ENCODE results near the gene SMAD9.

The SMAD9 gene

DNA sequence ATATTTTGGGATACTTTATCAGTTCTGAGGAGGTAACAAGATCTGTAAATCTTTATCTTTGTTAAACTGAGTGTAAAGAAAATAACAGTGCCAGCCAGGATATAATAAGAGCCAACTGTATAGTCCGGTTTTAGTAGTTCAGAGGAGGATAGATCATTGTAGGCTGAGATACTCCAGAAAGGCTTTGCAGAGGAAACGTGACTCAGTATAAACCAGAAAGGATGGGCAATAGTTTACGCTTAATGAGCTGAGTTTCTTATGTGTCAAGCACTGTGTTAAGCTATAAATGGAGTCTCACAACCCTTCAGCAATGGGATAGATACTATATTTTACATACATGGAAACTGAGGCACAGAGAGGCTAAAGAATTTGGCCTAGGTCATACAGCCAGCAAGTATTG is 97.3 kb downstream of the SMAD9 start:
- Histone ChIP-seq H2AFZ (ENCODE audit: low read depth, low read length) (no peak overlapping the region), H3K9me3 (ENCODE audit: control insufficient read depth, low read length) (no peaks in the 10 kb centered on the region), H3K4me1 (ENCODE audit: control insufficient read depth, insufficient read depth, low read depth, low read length) (peaks cover 6% of the 10 kb centered on the region), H2AK5ac (ENCODE audit: low read length, severe bottlenecking) (no peak overlapping the region), H2BK5ac (ENCODE audit: low read depth, low read length, poor library complexity, severe bottlenecking) (no peak overlapping the region), H3K9ac (ENCODE audit: low read length) (no peak overlapping the region), H3K27ac (ENCODE audit: low read length, poor library complexity, severe bottlenecking) (no peak overlapping the region), H2BK120ac (ENCODE audit: low read depth, low read length) (no peak overlapping the region), H3K14ac (ENCODE audit: low read length in 2 of 2) (no peak overlapping the region), H3K4ac (ENCODE audit: low read depth in 1 of 2, low read length in 2 of 2) (no peak overlapping the region), H4K91ac (ENCODE audit: low read length) (no peak overlapping the region), H3K36me3 (ENCODE audit: control insufficient read depth in 1 of 2, insufficient read depth in 2 of 2, low read depth in 1 of 2, low read length in 2 of 2) (peaks cover 0 to 7% of the 10 kb centered on the region in 2 experiments), H2BK15ac (ENCODE audit: low read depth, poor library complexity, severe bottlenecking) (no peak overlapping the region), H4K8ac (ENCODE audit: low read length) (no peak overlapping the region), H3K27me3 (ENCODE audit: control insufficient read depth in 1 of 2, insufficient read depth in 1 of 2, low read length in 2 of 2) (no peaks in the 10 kb centered on the region), H3K4me3 (ENCODE audit: insufficient read depth in 1 of 2, low read depth in 1 of 2, low read length in 2 of 2) (no peak overlapping the region), H3K4me2 (ENCODE audit: low read length, poor library complexity, severe bottlenecking) (no peak overlapping the region), H2BK12ac (ENCODE audit: low read length in 2 of 2) (no peak overlapping the region), H3K18ac (ENCODE audit: low read depth in 1 of 2, low read length in 2 of 2) (no peak overlapping the region), H3K23ac (ENCODE audit: low read length in 2 of 2) (no peak overlapping the region), H3K79me1 (replicated peaks; ENCODE audit: low read length, poor library complexity, severe bottlenecking) (peaks cover 11% of the 10 kb centered on the region)
- WGBS, result 50% methylated on average over 3 of the region's 3 CpGs
- peak; percentile 36 for DNase-seq

DNA sequence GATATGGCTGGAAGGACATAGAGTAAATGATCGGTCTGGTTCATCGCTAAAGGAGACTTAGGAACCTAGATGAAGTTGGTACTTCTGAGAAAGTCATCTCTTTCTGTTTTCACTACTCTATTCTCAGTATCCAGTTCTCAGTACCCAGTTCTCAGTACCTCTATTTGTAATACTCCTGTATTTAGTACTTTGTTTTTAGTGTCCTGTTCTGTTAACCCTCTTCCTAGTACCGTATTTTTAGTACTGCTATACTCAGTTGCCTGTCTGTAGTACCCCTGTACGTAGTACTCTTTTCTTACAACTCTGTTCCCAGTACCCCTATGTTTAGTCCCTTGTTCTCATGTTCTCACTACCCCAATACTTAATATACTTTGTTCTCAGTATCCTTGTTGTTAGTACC is 99.8 kb downstream of the SMAD9 start:
- Histone ChIP-seq H3K14ac (ENCODE audit: low read length in 2 of 2) (no peak overlapping the region), H4K8ac (ENCODE audit: low read length) (no peak overlapping the region), H3K79me1 (replicated peaks; ENCODE audit: low read length, poor library complexity, severe bottlenecking) (peaks cover 8% of the 10 kb centered on the region), H2AFZ (ENCODE audit: low read depth, low read length) (no peak overlapping the region), H2BK120ac (ENCODE audit: low read depth, low read length) (no peak overlapping the region), H4K91ac (ENCODE audit: low read length) (no peak overlapping the region), H2BK15ac (ENCODE audit: low read depth, poor library complexity, severe bottlenecking) (no peak overlapping the region), H3K4me1 (ENCODE audit: control insufficient read depth, insufficient read depth, low read depth, low read length) (peaks cover 6% of the 10 kb centered on the region), H3K4ac (ENCODE audit: low read depth in 1 of 2, low read length in 2 of 2) (no peak overlapping the region), H3K27ac (ENCODE audit: low read length, poor library complexity, severe bottlenecking) (no peak overlapping the region), H3K23ac (ENCODE audit: low read length in 2 of 2) (no peak overlapping the region), H3K9me3 (ENCODE audit: control insufficient read depth, low read length) (no peaks in the 10 kb centered on the region), H2BK12ac (ENCODE audit: low read length in 2 of 2) (no peak overlapping the region), H2AK5ac (ENCODE audit: low read length, severe bottlenecking) (no peak overlapping the region), H3K4me2 (ENCODE audit: low read length, poor library complexity, severe bottlenecking) (peak overlapping the region; percentile 68), H2BK5ac (ENCODE audit: low read depth, low read length, poor library complexity, severe bottlenecking) (no peak overlapping the region), H3K4me3 (ENCODE audit: insufficient read depth in 1 of 2, low read depth in 1 of 2, low read length in 2 of 2) (peak overlapping the region in 1 of 2 experiments; percentile 85), H3K27me3 (ENCODE audit: control insufficient read depth in 1 of 2, insufficient read depth in 1 of 2, low read length in 2 of 2) (no peaks in the 10 kb centered on the region), H3K36me3 (ENCODE audit: control insufficient read depth in 1 of 2, insufficient read depth in 2 of 2, low read depth in 1 of 2, low read length in 2 of 2) (no peaks in the 10 kb centered on the region), H3K9ac (ENCODE audit: low read length) (peak overlapping the region; percentile 84), H3K18ac (ENCODE audit: low read depth in 1 of 2, low read length in 2 of 2) (no peak overlapping the region)
- WGBS, result 94% methylated on average over 2 of the region's 4 CpGs
- peak; percentile 22 for DNase-seq

DNA sequence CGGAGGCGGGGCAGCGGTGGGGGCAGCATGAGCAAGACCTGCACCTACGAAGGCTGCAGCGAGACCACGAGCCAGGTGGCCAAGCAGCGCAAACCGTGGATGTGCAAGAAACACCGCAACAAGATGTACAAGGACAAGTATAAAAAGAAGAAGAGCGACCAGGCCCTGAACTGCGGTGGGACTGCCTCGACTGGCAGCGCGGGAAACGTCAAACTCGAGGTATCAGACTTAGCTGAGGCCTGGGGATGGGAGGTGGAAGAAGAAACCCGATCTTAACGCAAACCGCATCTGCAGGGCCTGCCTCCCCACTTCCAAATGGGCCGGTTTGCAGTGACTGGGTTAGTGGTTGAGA is 100.3 kb downstream of the SMAD9 start:
- Histone ChIP-seq H2AK5ac (ENCODE audit: low read length, severe bottlenecking) (no peak overlapping the region), H3K4ac (ENCODE audit: low read depth in 1 of 2, low read length in 2 of 2) (no peak overlapping the region), H2BK120ac (ENCODE audit: low read depth, low read length) (no peak overlapping the region), H2BK12ac (ENCODE audit: low read length in 2 of 2) (no peak overlapping the region), H3K36me3 (ENCODE audit: control insufficient read depth in 1 of 2, insufficient read depth in 2 of 2, low read depth in 1 of 2, low read length in 2 of 2) (no peaks in the 10 kb centered on the region), H4K8ac (ENCODE audit: low read length) (peak overlapping the region; percentile 70), H3K4me2 (ENCODE audit: low read length, poor library complexity, severe bottlenecking) (peak overlapping the region; percentile 68), H3K23ac (ENCODE audit: low read length in 2 of 2) (peak overlapping the region in 1 of 2 experiments; percentile 79), H4K91ac (ENCODE audit: low read length) (no peak overlapping the region), H2BK15ac (ENCODE audit: low read depth, poor library complexity, severe bottlenecking) (no peak overlapping the region), H3K18ac (ENCODE audit: low read depth in 1 of 2, low read length in 2 of 2) (no peak overlapping the region), H3K4me3 (ENCODE audit: insufficient read depth in 1 of 2, low read depth in 1 of 2, low read length in 2 of 2) (peak overlapping the region; percentile 71 to 85), H3K4me1 (ENCODE audit: control insufficient read depth, insufficient read depth, low read depth, low read length) (peaks cover 6% of the 10 kb centered on the region), H2AFZ (ENCODE audit: low read depth, low read length) (peak overlapping the region; percentile 72), H2BK5ac (ENCODE audit: low read depth, low read length, poor library complexity, severe bottlenecking) (no peak overlapping the region), H3K79me1 (replicated peaks; ENCODE audit: low read length, poor library complexity, severe bottlenecking) (peaks cover 8% of the 10 kb centered on the region), H3K27me3 (ENCODE audit: control insufficient read depth in 1 of 2, insufficient read depth in 1 of 2, low read length in 2 of 2) (no peaks in the 10 kb centered on the region), H3K14ac (ENCODE audit: low read length in 2 of 2) (peak overlapping the region in 1 of 2 experiments; percentile 79), H3K9ac (ENCODE audit: low read length) (peak overlapping the region; percentile 84), H3K27ac (ENCODE audit: low read length, poor library complexity, severe bottlenecking) (no peak overlapping the region), H3K9me3 (ENCODE audit: control insufficient read depth, low read length) (no peaks in the 10 kb centered on the region)
- peak; percentile 40 for DNase-seq
- 3% methylated on average over 18 of the region's 20 CpGs for WGBS

DNA sequence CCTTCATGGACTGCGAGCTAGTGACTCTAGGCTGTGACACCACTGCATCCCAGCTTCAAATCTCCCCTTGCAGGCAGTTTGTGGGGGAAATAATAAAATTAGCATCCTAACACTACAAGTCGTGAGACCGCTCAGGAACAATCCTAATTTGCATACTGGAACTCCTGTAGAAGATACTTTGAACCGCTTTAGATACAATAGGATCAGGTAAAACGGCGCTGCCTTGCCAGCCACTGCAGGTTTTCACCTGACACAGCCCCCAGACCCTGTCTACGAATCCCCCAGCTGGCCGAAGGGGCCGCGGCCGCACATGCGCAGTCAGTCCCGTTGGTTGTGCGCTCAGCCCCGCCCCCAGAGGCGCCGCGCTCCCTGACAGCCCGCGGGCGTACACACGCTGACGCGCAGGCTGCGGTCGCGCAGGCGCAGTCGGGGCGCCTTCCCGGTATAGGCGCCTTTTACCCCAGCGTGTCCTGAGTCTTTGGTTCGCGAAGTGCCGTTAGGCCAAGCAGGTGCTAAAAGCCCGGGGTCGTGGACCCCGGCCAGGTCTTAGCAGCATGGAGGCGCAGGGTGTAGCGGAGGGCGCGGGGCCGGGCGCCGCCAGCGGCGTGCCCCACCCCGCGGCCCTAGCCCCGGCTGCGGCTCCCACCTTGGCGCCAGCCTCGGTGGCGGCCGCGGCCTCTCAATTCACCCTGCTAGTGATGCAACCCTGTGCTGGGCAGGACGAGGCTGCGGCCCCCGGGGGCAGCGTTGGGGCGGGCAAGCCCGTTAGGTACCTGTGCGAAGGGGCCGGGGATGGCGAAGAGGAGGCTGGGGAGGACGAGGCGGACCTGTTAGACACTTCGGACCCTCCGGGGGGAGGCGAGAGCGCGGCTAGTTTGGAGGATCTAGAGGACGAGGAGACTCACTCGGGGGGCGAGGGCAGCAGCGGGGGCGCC is 101.0 kb downstream of the SMAD9 start, which contains the start of gene RFXAP:
TSS of gene RFXAP (plus strand) at position 419 of the 935 bp plus-strand sequence. CDS start at position 555, 136 bp downstream.
- peak within 1 kb of the TSS; percentile 68 for H3K4me2 ChIP-seq (ENCODE audit: low read length, poor library complexity, severe bottlenecking)
- H2AK5ac ChIP-seq (ENCODE audit: low read length, severe bottlenecking), result no peak within 1 kb of the TSS
- peak within 1 kb of the TSS; percentile 84 for H3K9ac ChIP-seq (ENCODE audit: low read length)
- peaks cover 6% of the 10 kb centered on the region for H3K4me1 ChIP-seq (ENCODE audit: control insufficient read depth, insufficient read depth, low read depth, low read length)
- H3K4ac ChIP-seq (ENCODE audit: low read depth in 1 of 2, low read length in 2 of 2), result peak within 1 kb of the TSS in 1 of 2 experiments; percentile 86
- H2BK15ac ChIP-seq (ENCODE audit: low read depth, poor library complexity, severe bottlenecking), result no peak within 1 kb of the TSS
- H2BK120ac ChIP-seq (ENCODE audit: low read depth, low read length), result no peak within 1 kb of the TSS
- WGBS, result under 1% methylated on average over 73 of the region's 78 CpGs
- no peaks in the 10 kb centered on the region for H3K9me3 ChIP-seq (ENCODE audit: control insufficient read depth, low read length)
- H2BK12ac ChIP-seq (ENCODE audit: low read length in 2 of 2), result no peak within 1 kb of the TSS
- H3K4me3 ChIP-seq (ENCODE audit: insufficient read depth in 1 of 2, low read depth in 1 of 2, low read length in 2 of 2), result peak within 1 kb of the TSS; percentile 71 to 85
- peak within 1 kb of the TSS in 1 of 2 experiments; percentile 79 for H3K23ac ChIP-seq (ENCODE audit: low read length in 2 of 2)
- H3K36me3 ChIP-seq (ENCODE audit: control insufficient read depth in 1 of 2, insufficient read depth in 2 of 2, low read depth in 1 of 2, low read length in 2 of 2), result no peaks in the 10 kb centered on the region
- H4K91ac ChIP-seq (ENCODE audit: low read length), result no peak within 1 kb of the TSS
- H4K8ac ChIP-seq (ENCODE audit: low read length), result peak within 1 kb of the TSS; percentile 70
- no peak within 1 kb of the TSS for H2BK5ac ChIP-seq (ENCODE audit: low read depth, low read length, poor library complexity, severe bottlenecking)
- peak within 1 kb of the TSS in 1 of 2 experiments; percentile 79 for H3K14ac ChIP-seq (ENCODE audit: low read length in 2 of 2)
- no peak within 1 kb of the TSS for H3K27ac ChIP-seq (ENCODE audit: low read length, poor library complexity, severe bottlenecking)
- peak within 1 kb of the TSS; percentile 86 for H2AFZ ChIP-seq (ENCODE audit: low read depth, low read length)
- H3K79me1 ChIP-seq (replicated peaks; ENCODE audit: low read length, poor library complexity, severe bottlenecking), result peaks cover 8% of the 10 kb centered on the region
- peak within 1 kb of the TSS in 1 of 2 experiments; percentile 69 for H3K18ac ChIP-seq (ENCODE audit: low read depth in 1 of 2, low read length in 2 of 2)
- no peaks in the 10 kb centered on the region for H3K27me3 ChIP-seq (ENCODE audit: control insufficient read depth in 1 of 2, insufficient read depth in 1 of 2, low read length in 2 of 2)
- peak; percentile 85 for DNase-seq
